ENCODE measurements around the gene SPC24. TPM values are rescaled to one million over a fixed set of nuclear protein-coding genes. Genes with fewer than 3 reads are reported as not detected.

SPC24 gene
- total and polyA plus RNA-seq, 9 of the 15 experiments (the other 6 are each of a cell fraction or from before 2014, with no cell fraction given) = 18.2 to 154 (median 60.9) TPM

GRCh38 chr19:11125994-11126685 lies 29.4 kb downstream of the SPC24 start (continued):
- TF ChIP-seq RBM17 (IDR thresholded peaks at IDR 0.05; ENCODE audit: borderline replicate concordance, low read depth, low read length) = no peak
- TF ChIP-seq, protein P1, sequence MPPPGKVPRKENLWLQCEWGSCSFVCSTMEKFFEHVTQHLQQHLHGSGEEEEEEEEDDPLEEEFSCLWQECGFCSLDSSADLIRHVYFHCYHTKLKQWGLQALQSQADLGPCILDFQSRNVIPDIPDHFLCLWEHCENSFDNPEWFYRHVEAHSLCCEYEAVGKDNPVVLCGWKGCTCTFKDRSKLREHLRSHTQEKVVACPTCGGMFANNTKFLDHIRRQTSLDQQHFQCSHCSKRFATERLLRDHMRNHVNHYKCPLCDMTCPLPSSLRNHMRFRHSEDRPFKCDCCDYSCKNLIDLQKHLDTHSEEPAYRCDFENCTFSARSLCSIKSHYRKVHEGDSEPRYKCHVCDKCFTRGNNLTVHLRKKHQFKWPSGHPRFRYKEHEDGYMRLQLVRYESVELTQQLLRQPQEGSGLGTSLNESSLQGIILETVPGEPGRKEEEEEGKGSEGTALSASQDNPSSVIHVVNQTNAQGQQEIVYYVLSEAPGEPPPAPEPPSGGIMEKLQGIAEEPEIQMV (tag; conservative IDR thresholded peaks at IDR 0.05; ENCODE audit: low read depth) = no peak
- TF ChIP-seq EGR1 (conservative IDR thresholded peaks at IDR 0.05) = no peak
- TF ChIP-seq, protein P2, sequence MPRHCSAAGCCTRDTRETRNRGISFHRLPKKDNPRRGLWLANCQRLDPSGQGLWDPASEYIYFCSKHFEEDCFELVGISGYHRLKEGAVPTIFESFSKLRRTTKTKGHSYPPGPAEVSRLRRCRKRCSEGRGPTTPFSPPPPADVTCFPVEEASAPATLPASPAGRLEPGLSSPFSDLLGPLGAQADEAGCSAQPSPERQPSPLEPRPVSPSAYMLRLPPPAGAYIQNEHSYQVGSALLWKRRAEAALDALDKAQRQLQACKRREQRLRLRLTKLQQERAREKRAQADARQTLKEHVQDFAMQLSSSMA (CRISPR knock-in tag; IDR thresholded peaks at IDR 0.05) = no peak
- TF ChIP-seq ZBED1 (IDR thresholded peaks at IDR 0.05) = no peak
- no peak for TF ChIP-seq FOXJ2 (tag; IDR thresholded peaks at IDR 0.05)
- no peak for TF ChIP-seq ZNF436 (CRISPR knock-in tag; IDR thresholded peaks at IDR 0.05)
- no peak for TF ChIP-seq FOXJ3 (CRISPR knock-in tag; IDR thresholded peaks at IDR 0.05)
- no peak for TF ChIP-seq POLR2H (tag; IDR thresholded peaks at IDR 0.05; ENCODE audit: low read depth)
- TF ChIP-seq SMARCA5 (IDR thresholded peaks at IDR 0.05) = 0 out of 2 replicates have a peak, but pooled peaks have one; percentile 30
- TF ChIP-seq STAT5A (IDR thresholded peaks at IDR 0.05; ENCODE audit: borderline replicate concordance, low read length) = no peak
- no peak for TF ChIP-seq MEF2D (tag; conservative IDR thresholded peaks at IDR 0.05; ENCODE audit: low read depth)
- no peak for TF ChIP-seq HDAC1 (IDR thresholded peaks at IDR 0.05)
- no peak for TF ChIP-seq PHTF2 (CRISPR knock-in tag; IDR thresholded peaks at IDR 0.05)
- TF ChIP-seq BRF1 (IDR thresholded peaks at IDR 0.05; ENCODE audit: borderline replicate concordance, extremely low read depth, insufficient read length) = no peak
- TF ChIP-seq POLR2AphosphoS5 (IDR thresholded peaks at IDR 0.05; ENCODE audit: control insufficient read depth, insufficient read depth, low read depth, low read length) = peak; percentile 35; the same call in 1 of the 2 replicates
- TF ChIP-seq PML (IDR thresholded peaks at IDR 0.05; ENCODE audit: low read length) = 0 out of 2 replicates have a peak, but pooled peaks have one; percentile 23
- TF ChIP-seq MAZ (CRISPR knock-in tag; conservative IDR thresholded peaks at IDR 0.05 in 1 of 2, IDR thresholded peaks at IDR 0.05 in 1 of 2) = no peak
- no peak for TF ChIP-seq SREBF1 (IDR thresholded peaks at IDR 0.05; ENCODE audit: borderline replicate concordance, low read depth, low read length)
- TF ChIP-seq GTF2F1 (IDR thresholded peaks at IDR 0.05; ENCODE audit: low read depth, low read length) = no peak
- TF ChIP-seq, protein P3, sequence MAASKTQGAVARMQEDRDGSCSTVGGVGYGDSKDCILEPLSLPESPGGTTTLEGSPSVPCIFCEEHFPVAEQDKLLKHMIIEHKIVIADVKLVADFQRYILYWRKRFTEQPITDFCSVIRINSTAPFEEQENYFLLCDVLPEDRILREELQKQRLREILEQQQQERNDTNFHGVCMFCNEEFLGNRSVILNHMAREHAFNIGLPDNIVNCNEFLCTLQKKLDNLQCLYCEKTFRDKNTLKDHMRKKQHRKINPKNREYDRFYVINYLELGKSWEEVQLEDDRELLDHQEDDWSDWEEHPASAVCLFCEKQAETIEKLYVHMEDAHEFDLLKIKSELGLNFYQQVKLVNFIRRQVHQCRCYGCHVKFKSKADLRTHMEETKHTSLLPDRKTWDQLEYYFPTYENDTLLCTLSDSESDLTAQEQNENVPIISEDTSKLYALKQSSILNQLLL (CRISPR knock-in tag; IDR thresholded peaks at IDR 0.05; ENCODE audit: borderline replicate concordance) = no peak
- peak; percentile 35; the same call in 1 of the 2 replicates for TF ChIP-seq RB1 (IDR thresholded peaks at IDR 0.05; ENCODE audit: low read depth)
- TF ChIP-seq ZNF134 (CRISPR knock-in tag; conservative IDR thresholded peaks at IDR 0.05) = no peak
- TF ChIP-seq ZNF24 (IDR thresholded peaks at IDR 0.05) = no peak
- TF ChIP-seq, protein P4, sequence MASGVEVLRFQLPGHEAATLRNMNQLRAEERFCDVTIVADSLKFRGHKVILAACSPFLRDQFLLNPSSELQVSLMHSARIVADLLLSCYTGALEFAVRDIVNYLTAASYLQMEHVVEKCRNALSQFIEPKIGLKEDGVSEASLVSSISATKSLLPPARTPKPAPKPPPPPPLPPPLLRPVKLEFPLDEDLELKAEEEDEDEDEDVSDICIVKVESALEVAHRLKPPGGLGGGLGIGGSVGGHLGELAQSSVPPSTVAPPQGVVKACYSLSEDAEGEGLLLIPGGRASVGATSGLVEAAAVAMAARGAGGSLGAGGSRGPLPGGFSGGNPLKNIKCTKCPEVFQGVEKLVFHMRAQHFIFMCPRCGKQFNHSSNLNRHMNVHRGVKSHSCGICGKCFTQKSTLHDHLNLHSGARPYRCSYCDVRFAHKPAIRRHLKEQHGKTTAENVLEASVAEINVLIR (CRISPR knock-in tag; IDR thresholded peaks at IDR 0.05) = no peak
- TF ChIP-seq KAT8 (IDR thresholded peaks at IDR 0.05; ENCODE audit: low read depth) = no peak
- TF ChIP-seq U2AF2 (optimal IDR thresholded peaks at IDR 0.05; ENCODE audit: low read depth, low read length) = no peak
